Liver (tissue), 9 donors: ENCODE results near the gene ZNF132. TPM values are rescaled to one million over a fixed set of nuclear protein-coding genes. Genes with fewer than 3 reads are reported as not detected.

Source experiments
- DNase-seq: peaks from one replicate; pipeline ENCODE4 v3.0.0-alpha.2; 2017; ENCODE audit warnings: low spot score
- H3K27ac ChIP-seq, 2 donors: one replicate each; pipeline ENCODE4 v1.7.0; 2013; ENCODE audit warnings: inconsistent platforms in 2 of 2, low read length in 2 of 2, control low read depth in 1 of 2, low read depth in 1 of 2, mild to moderate bottlenecking in 1 of 2
- H3K27me3 ChIP-seq, 4 donors: one replicate each; pipeline versions ENCODE4 v1.6.1 to v1.7.0; 2013; ENCODE audit warnings: low read length in 3 of 4, inconsistent platforms in 1 of 4, mild to moderate bottlenecking in 1 of 4, moderate library complexity in 1 of 4; ENCODE audit not compliant: control insufficient read depth in 4 of 4, insufficient read depth in 4 of 4
- H3K36me3 ChIP-seq, 4 donors: one replicate each; pipeline versions ENCODE4 v1.6.1 to v1.7.0; 2013; ENCODE audit warnings: low read length in 3 of 4, mild to moderate bottlenecking in 3 of 4, low read depth in 1 of 4, moderate library complexity in 1 of 4; ENCODE audit not compliant: control insufficient read depth in 4 of 4, insufficient read depth in 3 of 4
- H3K4me1 ChIP-seq, 4 donors: one replicate each; pipeline versions ENCODE4 v1.6.1 to v1.7.0; 2013; ENCODE audit warnings: low read length in 3 of 4, mild to moderate bottlenecking in 3 of 4, moderate library complexity in 1 of 4; ENCODE audit not compliant: control insufficient read depth in 4 of 4, insufficient read depth in 4 of 4
- H3K4me3 ChIP-seq, 3 donors: one replicate each; pipeline versions ENCODE4 v1.6.1 to v1.7.0; 2013; ENCODE audit warnings: low read length in 3 of 3, control low read depth in 1 of 3, low read depth in 1 of 3, mild to moderate bottlenecking in 1 of 3
- H3K9ac ChIP-seq, 2 donors: one replicate each; pipeline ENCODE4 v1.7.0; 2013; ENCODE audit warnings: low read length in 2 of 2, mild to moderate bottlenecking in 2 of 2, moderate library complexity in 2 of 2, control low read depth in 1 of 2, low read depth in 1 of 2
- H3K9me3 ChIP-seq, 4 donors: one replicate each; pipeline versions ENCODE4 v1.6.1 to v1.7.0; 2013; ENCODE audit warnings: low read length in 3 of 4; ENCODE audit not compliant: control insufficient read depth in 4 of 4
- ATF3 ChIP-seq: IDR thresholded peaks from 2 replicates; pipeline ENCODE4 v1.6.1; 2016; ENCODE audit warnings: antibody characterized with exemption
- EGR1 ChIP-seq, 2 donors: IDR thresholded peaks; 2 replicates each; pipeline ENCODE4 v1.6.1; 2016 to 2018; ENCODE audit warnings: antibody characterized with exemption in 2 of 2, low read depth in 2 of 2
- FOXA1 ChIP-seq: IDR thresholded peaks from 2 replicates; pipeline ENCODE4 v1.6.1; 2016; ENCODE audit warnings: antibody characterized with exemption
- FOXA2 ChIP-seq: IDR thresholded peaks from 2 replicates; pipeline ENCODE4 v1.6.1; 2016; ENCODE audit warnings: antibody characterized with exemption
- HNF4A ChIP-seq, 2 donors: conservative IDR thresholded peaks; 2 replicates each; pipeline ENCODE4 v1.6.1; 2016; ENCODE audit warnings: antibody characterized with exemption in 2 of 2, mild to moderate bottlenecking in 2 of 2
- HNF4G ChIP-seq: IDR thresholded peaks from 2 replicates; pipeline ENCODE4 v1.6.1; 2016; ENCODE audit warnings: antibody characterized with exemption
- JUND ChIP-seq, 2 donors: IDR thresholded peaks; 2 replicates each; pipeline ENCODE4 v1.6.1; 2016; ENCODE audit warnings: antibody characterized with exemption in 2 of 2
- NR2F2 ChIP-seq: IDR thresholded peaks from 2 replicates; pipeline ENCODE4 v1.6.1; 2016; ENCODE audit warnings: antibody characterized with exemption
- RAD21 ChIP-seq, 2 donors: IDR thresholded peaks; 2 replicates each; pipeline ENCODE4 v1.6.1; 2016; ENCODE audit warnings: antibody characterized with exemption in 2 of 2, mild to moderate bottlenecking in 2 of 2
- REST ChIP-seq: IDR thresholded peaks from 2 replicates; pipeline ENCODE4 v1.6.1; 2016; ENCODE audit warnings: antibody characterized with exemption, mild to moderate bottlenecking
- RXRA ChIP-seq, 2 donors: IDR thresholded peaks; 2 replicates each; pipeline ENCODE4 v1.6.1; 2017 to 2018; ENCODE audit warnings: antibody characterized with exemption in 2 of 2, mild to moderate bottlenecking in 1 of 2
- SP1 ChIP-seq: IDR thresholded peaks from 2 replicates; pipeline ENCODE4 v1.6.1; 2018; ENCODE audit warnings: antibody characterized with exemption, mild to moderate bottlenecking
- TAF1 ChIP-seq: conservative IDR thresholded peaks from 2 replicates; pipeline ENCODE4 v1.6.1; 2016; ENCODE audit warnings: antibody characterized with exemption, mild to moderate bottlenecking
- YY1 ChIP-seq: IDR thresholded peaks from 2 replicates; pipeline ENCODE4 v1.6.1; 2016; ENCODE audit warnings: antibody characterized with exemption, mild to moderate bottlenecking
- ZBTB33 ChIP-seq: IDR thresholded peaks from 2 replicates; pipeline ENCODE4 v1.6.1; 2016; ENCODE audit warnings: antibody characterized with exemption
- WGBS: extraction: QIAGEN DNeasy Blood & Tissue Kit; methylation state at CpG from one replicate; pipeline ENCODE4 v1.1.7; 2013; 5-methylcytosine and 5-hydroxymethylcytosine counted together
- polyA plus RNA-seq, 2 donors: library from polyadenylated mRNA; stranded (reverse) in 1 of 2; unstranded in 1 of 2; fragments of 200-250 nt in 1 of 2; fragments of >200 nt in 1 of 2; fragmentation: Nextera tagmentation in 1 of 2; extraction: Ambion mirVana in 1 of 2; gene quantifications; one replicate each; pipeline versions ENCODE4 v1.2.1 to v1.2.3, GENCODE V29; 2013 to 2015
- total RNA-seq, 2 donors: library from RNA; depleted of rRNA; stranded (reverse); fragments of >200 nt; gene quantifications; one replicate each; pipeline ENCODE4 v1.2.3, GENCODE V29; 2014
- TF ChIP-seq, protein P1 (sequence below): IDR thresholded peaks from 2 replicates; pipeline ENCODE4 v1.6.1; 2016; ENCODE audit warnings: antibody characterized with exemption
- donor health status: healthy.
- donor health status: healthy.
- donor health status: healthy.
- donor health status: healthy.
- donor health status: healthy.

Gene ZNF132
- total and polyA plus RNA-seq, 4 donors: 0.64 to 2.0 (median 1.0) TPM

DNA sequence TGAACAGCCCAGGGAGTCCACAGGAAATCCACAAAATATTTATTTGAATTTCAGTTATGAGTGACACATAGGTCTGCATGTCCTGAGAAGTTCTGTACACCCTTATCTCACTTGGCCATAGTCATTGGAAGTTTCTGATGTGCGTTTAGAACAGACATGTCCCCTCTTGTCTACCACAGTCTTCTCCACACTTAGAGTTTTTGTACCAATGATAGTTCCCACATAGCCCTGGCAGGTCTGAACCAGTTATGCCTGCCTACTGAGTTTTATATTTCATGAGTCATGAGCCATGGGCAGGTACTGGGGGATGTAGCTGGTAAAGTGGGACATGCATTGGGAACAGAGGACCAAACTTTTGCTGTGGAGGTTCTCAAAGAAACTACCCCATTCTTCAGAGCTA, 11.3 kb downstream of the ZNF132 start:
- Histone ChIP-seq H3K27me3 (no peaks in the 10 kb centered on the region), H3K9me3 (peaks cover 49 to 75% (median 63%) of the 10 kb centered on the region in 4 donors)
- WGBS: 93% methylated on average over 1 of the region's 1 CpG

GRCh38 chr19:58417071-58417470, 22.9 kb downstream of the ZNF132 start:
- Histone ChIP-seq H3K27me3 (no peaks in the 10 kb centered on the region), H3K9ac (no peak overlapping the region), H3K4me1 (no peaks in the 10 kb centered on the region), H3K4me3 (peak overlapping the region in 1 of 3 donors; percentile 5), H3K36me3 (peaks cover 16 to 45% (median 30%) of the 10 kb centered on the region in 4 donors), H3K27ac (no peak overlapping the region), H3K9me3 (peaks cover 11 to 15% (median 13%) of the 10 kb centered on the region in 4 donors)
- TF ChIP-seq RAD21 (IDR thresholded peaks at IDR 0.05) (no peak), HNF4G (no peak), EGR1 (IDR thresholded peaks at IDR 0.05; ENCODE audit: low read depth in 2 of 2) (no peak), RXRA (IDR thresholded peaks at IDR 0.05) (no peak), HNF4A (conservative IDR thresholded peaks at IDR 0.05) (no peak), SP1 (no peak), ATF3 (no peak), TAF1 (no peak), ZBTB33 (no peak), JUND (IDR thresholded peaks at IDR 0.05) (no peak), FOXA2 (no peak), FOXA1 (no peak)
- TF ChIP-seq, protein P1, sequence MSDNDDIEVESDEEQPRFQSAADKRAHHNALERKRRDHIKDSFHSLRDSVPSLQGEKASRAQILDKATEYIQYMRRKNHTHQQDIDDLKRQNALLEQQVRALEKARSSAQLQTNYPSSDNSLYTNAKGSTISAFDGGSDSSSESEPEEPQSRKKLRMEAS: no peak
- WGBS: 99% methylated on average over 7 of the region's 7 CpGs
- DNase-seq: no peak

More for the DNA sequence above, 11.3 kb downstream of the ZNF132 start:
- Histone ChIP-seq H3K36me3 (peaks cover under 1 to 7% (median 5%) of the 10 kb centered on the region in 4 donors), H3K4me1 (no peaks in the 10 kb centered on the region), H3K4me3 (peak overlapping the region in 2 of 3 donors; percentile 22 to 50), H3K27ac (no peak overlapping the region), H3K9ac (no peak overlapping the region)
- DNase-seq: no peak
- TF ChIP-seq REST (no peak), NR2F2 (no peak), ZBTB33 (no peak), SP1 (no peak), RXRA (IDR thresholded peaks at IDR 0.05) (no peak), TAF1 (no peak), RAD21 (IDR thresholded peaks at IDR 0.05) (no peak), FOXA1 (no peak), HNF4G (no peak), FOXA2 (no peak), YY1 (no peak), EGR1 (IDR thresholded peaks at IDR 0.05; ENCODE audit: low read depth in 2 of 2) (no peak), HNF4A (conservative IDR thresholded peaks at IDR 0.05) (no peak)
